ENCODE results near the gene PNPLA3.
A peak's percentile ranks its signal among the peaks of the same experiment; 100 is the strongest.

The PNPLA3 gene

DNA sequence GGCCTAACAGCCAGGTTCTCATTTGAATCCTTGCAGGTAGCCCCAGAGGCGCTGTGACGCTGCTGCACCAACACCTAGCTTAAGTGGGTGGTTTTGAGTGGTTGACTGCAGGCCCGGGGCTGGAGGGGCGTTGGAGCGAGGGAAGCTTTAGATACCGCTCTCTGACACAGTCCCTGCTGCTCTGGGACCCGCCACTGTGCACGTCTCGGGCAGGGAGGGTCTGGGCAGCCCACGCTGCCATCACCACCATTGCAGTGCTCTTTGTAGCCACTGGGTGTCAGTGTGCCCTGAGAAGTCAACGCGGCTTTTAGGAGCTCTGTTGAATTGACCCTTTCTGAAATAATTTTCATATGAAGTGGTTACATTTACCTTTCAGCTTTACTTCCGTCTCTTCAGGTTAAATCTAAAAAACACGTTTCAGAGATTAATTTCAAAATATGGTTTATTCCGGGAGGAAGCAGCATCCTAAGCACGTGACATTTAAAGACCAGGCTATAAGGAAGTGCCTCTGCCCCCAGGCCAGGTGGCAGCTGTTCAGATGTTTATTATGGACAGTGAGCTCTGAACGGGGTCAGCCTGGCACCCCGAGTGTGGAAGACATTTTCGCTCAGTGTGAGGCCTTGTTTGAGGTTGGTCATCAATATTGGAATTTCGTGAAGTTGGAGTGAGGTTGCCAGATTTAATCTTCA, 69.6 kb downstream of the PNPLA3 start:
- peak; percentile 56 for DNase-seq (ENCODE audit: low spot score)

DNA sequence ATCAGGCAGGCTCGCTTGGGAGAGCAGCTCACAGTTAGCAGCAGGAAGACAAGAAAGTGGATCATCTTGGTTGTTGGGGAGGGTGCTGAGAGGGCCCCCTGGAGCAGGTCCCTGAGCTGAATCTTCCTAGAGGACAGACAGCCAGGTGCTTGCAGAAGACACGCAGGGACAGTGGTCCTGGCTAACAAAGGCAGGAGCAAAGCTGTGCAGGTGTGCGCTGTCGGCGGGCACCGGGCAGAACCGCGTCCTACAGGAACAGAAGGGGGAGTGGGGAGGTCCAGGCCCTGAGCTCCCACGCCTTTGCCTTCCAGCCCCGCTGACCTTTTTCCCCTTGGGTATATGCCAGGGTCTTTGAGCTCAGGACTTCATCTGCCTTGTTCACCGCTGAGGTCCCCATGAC, 70.4 kb downstream of the PNPLA3 start:
- no peak for DNase-seq (ENCODE audit: low spot score)

DNA sequence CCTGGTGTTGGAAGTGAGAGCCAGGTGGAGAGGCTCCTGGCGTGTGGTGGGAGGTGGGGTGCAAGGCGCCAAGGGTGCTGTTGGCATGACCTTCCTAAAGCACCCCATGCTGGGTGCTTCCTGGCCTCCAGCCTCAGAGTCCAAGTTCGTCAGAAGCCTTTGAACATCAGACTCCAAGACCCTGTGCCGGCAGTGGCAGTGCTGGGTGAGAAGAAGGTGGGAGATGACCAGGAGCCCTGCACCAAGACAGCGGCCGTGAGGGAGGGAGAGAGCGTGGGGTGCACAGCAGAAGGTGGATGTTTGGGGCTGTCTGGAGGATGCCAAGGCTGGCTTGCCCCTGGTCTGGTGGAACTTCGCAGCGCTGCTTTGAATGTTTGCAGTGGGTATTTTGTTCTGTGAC, 70.8 kb downstream of the PNPLA3 start:
- DNase-seq (ENCODE audit: low spot score) = no peak

DNA sequence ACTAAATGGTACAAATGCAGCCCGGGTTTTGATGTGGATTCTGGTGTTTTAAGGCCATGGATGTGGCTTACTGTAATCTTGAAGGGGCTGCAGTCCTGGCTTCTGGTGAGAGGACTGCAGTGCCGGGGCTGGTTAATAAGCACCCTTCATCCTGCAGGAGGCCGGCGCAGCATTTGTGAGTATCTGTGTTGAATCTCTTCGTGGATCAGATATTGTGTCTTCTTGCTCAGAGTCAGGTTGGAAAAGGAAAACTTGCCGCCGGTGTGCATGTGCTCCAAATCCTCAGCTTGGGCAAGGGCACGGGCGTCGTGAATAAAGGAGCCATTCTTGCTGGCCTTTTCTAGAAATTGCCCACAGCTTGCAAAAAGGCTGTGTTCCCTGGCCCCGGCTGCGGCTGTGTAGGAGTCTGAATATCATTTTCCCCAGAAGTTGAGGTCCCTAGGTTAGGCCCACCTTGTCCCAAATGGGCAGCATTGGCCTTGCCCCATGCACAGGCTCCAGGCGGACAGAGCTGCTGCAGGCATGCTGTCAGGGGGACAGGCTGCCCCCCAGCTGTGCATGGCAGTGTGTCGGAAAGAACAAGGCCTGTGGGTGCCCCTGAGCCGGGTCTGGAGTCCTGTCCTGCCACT, 71.6 kb downstream of the PNPLA3 start:
- DNase-seq (ENCODE audit: low spot score) = no peak

DNA sequence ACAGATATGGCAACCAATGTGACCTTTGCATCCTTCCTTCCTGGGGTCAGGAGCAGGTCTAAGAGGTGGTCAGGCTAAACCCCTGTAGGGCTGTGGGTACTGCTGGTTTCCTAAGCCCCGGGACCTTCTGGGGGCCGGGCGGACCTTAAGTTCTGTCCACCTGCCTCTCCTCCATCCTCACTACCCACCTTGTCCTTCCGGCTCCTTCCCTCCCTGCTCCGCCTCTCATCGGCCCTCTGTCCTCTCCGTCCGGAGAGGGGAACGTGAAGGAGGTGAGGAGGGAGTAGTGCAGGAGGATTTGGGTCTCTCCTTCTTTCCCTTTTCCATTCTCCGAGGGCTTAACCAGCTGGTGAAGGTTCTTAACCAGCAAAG, 72.2 kb downstream of the PNPLA3 start:
- DNase-seq (ENCODE audit: low spot score) = no peak

DNA sequence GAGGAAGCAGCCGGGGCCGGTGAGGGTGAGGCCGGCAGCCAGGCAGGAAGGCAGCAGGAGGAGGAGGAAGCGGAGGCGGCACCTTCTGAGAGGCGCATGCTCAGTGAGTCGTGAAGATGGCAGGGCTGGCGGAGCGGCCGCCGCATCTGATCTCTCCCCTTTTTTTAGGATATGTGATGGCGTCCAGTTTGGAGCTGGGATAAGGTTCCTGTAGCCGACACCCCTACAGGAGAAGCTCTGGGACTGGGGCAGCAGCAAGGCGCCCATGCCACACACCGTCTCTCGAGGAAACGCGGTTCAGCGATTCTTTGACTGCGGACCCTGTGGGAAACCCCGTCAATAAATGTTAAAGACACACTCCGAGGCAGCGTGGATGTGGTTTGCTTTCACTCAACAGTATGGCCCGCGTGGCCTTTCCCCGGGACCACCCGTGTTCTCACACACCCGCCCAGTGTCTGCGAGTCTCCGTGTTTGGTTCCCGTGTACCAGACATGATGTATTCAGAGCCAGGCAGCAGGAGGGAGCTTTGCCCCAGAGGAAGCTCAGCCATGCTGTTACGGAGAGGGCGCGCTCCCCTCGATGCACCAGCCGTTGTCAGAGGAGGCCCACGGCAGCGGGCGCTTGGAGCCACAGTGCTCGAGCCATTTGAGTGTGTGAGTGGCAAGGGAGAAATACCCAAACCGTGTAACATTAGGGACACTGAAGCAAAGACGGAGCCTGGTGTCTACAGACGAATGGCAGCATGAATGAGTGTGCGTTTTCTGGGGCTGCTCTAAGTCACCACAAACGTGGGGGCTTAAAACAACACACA, 72.8 kb downstream of the PNPLA3 start:
- peak; percentile 75 for DNase-seq (ENCODE audit: low spot score)

DNA sequence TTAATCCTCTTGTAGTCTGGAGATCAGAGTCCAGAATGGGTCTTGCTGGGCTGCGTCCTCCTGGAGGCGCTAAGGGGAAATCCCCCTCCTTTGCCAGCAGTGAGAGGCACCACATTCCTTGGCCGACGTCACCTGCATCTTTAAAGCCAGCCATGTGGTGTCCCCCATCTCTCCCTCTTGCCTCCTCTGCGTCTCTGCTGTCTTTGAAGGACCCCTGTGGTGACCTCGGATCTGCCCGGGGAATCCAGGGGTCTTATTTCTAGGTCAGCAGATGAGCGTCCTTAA, 73.3 kb downstream of the PNPLA3 start:
- DNase-seq (ENCODE audit: low spot score) = no peak

All from CD4-positive, alpha-beta T cell treated with Interleukin-6 at 100 ng/mL for 8 hours (primary cell).